GM21515 (cell line): ENCODE data around the gene TM4SF1.

Experiments used
- ATAC-seq: cut with Tn5 transposase; IDR thresholded peaks from one replicate; pipeline ENCODE4 v1.9.1; 2021; ENCODE audit not compliant: unreplicated experiment

TM4SF1 gene

DNA sequence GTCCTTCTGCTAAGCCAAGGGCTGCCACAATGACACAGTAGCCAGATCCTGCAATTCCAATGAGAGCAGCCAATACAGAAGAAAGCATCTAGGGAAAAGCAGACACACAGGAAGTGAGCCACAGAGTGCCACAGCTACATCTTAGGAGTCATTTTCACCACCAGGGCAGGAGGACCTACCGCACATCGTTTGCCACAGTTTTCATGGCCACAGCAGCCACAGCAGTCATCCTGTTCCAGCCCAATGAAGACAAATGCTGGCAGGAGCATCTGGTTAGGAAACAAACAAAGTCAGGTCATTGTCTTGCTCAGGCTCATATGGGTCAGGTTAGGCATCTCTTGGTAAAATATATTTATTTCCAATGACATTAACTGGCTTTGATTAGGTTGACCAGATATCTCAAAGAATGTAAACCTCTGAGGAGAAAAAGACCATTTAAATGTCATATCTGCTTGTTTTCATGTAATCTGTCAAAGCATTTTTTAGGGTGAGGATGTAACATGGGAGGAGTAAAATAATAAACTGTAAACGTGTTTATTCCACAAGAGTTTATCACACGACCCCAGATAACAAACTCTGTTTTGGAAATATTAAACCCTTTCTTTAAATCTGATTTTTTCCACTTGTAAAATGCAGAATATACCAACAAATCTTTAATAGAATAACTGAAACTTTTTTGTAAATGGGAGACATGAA, 1.8 kb downstream of the TM4SF1 start:
- ATAC-seq = no peak

- no peak for ATAC-seq
Observed at GRCh38 chr3:149374793-149375500, 2.5 kb downstream of the TM4SF1 start.

- ATAC-seq = no peak
Observed at GRCh38 chr3:149374391-149374790, 3.1 kb downstream of the TM4SF1 start.

DNA sequence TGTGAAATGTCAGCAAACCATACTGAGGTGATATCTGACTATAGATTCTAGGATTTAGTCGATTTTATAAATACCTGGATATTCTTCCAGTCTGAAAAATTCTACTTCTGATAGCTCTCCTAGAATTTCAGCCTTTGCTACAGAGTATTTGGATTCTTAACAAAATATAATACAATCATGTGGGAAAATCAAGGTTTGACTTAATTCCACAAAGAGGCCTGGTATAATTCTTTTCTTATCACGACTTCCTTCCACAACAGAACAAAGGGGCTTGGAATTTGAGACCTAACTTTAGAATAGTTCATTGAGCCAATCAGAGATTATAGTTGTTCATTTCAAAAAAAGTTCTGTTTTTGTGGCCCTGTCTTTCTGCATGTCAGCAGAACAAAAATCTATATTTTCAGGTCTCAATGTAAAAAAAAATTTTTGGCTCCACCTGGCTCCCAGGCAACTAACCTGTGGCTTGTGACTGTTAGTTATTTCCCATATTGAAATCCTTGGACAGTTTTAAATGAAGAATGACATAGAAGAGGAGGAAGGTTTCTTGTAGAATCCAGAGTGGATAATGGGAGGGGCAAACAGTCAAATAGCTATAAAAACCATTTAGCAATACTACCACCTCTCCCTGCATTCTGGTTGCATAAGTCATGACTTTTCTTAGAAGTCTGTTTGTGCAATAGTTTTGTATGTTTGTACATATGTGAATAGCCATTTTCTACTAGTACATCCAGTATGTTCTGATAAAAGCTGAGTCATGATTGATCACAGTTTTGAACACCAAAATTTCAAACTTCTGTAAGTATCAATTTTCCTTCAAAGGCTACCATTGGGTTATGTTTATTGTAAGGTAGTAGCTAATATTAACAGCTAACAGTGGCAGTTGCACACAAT, 4.0 kb downstream of the TM4SF1 start:
- no peak for ATAC-seq

DNA sequence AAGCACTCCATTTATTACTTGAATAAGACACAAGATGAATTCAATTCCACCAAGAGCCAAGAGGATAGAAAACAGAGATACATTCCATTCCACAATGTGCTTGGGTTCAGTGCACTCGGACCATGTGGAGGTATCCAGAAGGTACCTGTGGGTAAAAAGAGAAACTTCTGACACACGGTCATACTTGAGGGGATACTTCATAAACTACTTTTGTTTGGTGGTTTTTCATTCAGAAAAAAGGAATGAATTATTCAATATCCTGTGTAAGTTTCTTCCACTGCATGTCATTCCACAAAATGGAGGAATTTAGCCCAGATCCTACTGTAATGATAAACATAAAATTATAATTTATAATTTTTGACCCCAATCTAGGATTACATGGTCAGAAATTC, 5.7 kb downstream of the TM4SF1 start:
- no peak for ATAC-seq

- ATAC-seq = no peak
Observed at GRCh38 chr3:149371001-149371722, 6.3 kb downstream of the TM4SF1 start.

DNA sequence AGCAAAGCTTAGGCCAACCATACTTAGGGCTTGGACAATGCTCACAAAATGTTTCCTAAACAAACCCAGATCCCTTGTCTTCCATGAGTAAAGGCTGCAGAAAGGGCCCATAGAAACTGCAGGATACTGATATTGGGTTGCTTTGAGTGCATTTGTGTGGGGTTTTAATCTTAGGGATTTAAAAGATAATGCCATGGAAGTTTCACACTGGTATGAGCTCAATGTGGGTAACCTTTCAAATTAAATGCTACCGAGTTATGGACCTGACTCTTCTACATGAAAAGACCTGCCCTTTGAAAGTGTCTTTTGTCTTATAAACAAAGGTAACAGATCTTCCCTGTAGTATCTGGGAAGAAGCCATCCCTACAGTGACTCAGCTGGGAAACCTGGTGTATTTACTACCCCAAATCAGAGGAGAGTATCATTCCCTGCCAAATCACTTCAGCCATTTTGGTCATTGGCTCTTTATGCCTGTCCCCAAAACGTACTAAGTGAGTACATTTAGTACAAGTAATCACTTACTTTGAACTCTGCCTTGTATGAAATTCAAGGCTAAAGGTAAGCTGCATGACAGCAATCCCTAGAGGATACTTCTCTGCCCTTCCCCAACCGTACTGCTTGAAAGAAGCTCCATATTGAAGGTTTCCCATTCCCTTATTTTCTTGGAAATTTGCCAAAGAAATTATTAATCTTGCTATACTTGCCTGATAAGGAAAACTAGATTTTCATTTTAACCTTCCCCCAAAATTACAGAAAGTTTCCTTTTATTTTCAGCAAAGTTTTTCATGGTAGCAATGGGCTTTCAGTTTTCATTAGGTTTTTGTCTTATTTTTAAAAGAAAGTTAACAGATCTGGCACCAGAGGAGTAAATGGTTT, 7.2 kb downstream of the TM4SF1 start:
- ATAC-seq = no peak

DNA sequence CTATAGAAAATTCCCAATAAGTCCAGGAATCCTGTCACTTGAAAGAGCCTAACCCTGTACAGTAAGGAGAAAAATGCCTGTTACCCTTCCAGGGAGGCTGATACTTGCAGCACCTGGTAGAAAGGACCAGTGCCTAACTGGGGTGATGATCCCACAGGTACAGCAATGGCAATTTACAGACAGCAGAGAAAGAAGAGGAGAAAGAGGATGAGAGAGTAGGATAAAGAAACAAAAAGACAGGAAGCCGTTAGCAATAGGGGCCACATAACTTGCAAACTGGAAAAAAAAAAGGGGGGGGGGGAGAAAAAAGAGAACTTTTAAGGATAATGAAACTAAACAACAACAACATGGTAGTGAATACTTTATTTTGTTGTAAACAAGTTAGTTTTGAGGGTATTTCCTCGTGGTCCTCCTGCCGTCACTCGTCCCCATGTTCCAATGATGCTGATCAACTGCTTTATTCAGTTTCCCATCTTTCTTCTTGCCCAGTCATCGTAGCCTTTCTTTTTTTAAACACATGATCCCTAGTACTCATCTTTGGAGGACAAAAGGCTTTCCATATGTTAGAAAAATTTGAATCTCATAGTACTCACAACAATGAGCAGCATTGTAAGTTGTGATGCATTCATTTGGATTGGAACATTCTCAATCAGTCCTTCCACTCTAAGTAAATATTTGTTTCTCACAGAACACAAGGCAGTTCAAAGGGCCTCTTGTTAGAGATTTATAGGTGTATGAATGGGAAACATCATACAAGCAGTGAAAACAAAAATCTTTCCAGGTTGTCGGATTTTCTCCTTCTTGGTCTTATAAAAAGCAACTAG, 8.6 kb downstream of the TM4SF1 start:
- no peak for ATAC-seq

DNA sequence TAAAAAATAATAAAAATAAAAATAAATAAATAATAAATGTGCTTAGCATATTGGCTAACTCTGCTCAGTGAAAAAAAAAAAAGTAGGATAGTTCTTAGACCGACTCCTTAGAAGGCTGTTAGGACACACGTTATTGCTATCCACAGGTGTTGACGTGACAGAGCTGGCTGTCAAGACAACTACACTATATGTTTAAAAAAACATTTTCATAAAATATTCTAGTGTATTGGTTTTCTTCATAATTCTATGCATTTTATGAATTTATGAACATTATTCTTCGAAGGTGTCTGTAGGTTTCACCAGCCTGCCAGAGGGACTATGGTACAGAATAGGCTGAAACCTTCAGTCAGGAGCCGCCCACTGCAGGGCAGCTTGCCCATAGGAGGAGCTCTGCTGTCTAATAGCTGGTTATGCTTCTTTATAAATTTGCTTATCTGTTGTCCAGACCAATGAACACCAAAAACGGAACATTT, 9.2 kb downstream of the TM4SF1 start:
- ATAC-seq = no peak

GRCh38 chr3:149366941-149367840, 10.3 kb downstream of the TM4SF1 start:
- ATAC-seq = no peak

DNA sequence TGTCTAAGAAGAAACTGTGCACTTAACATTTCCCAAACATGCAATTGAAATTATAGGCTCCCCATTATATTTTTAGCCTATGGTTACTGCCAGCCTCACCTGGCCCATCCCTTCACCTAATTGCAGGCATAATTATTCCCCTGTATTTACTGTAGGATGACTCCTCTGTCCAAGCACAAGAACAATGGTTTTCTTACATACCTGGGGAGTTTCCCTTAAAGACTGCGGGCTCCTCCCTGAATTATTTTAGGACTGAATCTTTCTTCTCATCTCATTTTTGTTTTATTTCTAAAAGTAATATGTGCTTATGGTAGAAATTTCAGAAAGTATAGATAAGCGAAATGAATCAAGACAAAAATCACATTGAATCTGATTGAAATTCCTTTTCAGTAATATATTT, 11.4 kb downstream of the TM4SF1 start:
- no peak for ATAC-seq

DNA sequence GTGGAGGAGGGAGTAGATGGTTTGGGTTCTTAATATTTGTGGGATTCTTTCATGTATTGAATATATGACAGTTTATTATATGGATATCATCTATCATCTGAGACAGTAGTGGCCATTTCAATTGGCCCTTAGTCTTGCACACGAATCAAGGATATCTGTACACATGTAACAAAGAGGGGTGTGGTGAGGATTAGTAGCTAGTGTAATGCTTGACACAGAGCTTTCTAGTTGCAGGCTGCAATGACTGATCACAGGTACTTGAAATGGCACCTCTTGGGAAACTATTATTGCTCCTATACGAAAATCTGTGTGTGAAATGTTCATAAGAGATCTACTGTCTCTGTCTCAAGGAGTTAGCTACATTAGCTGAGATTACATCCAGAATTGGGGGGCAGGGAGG, 12.8 kb downstream of the TM4SF1 start:
- no peak for ATAC-seq

GRCh38 chr3:149363053-149363452, 14.4 kb downstream of the TM4SF1 start:
- ATAC-seq = no peak

GRCh38 chr3:149362366-149362765, 15.1 kb downstream of the TM4SF1 start:
- no peak for ATAC-seq

DNA sequence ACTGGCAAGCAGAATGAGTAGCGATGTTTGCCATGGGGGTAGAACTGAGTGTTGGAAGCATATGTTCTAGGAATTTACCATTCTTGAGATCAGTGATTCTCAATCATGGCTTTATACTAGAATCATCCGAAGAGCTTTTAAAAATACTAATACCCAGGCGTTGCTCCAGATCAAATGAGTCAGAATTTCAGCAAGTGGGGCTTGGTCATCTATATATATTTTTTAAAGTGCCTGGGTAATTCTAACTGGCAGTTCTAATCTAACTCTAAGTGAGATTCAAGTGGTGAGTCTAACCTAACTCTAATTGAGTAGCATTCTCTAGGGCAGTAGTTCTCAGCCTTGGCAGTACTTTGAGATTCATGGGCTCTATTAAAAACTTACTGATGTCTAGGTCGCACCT, 20.8 kb downstream of the TM4SF1 start:
- ATAC-seq = no peak

GRCh38 chr3:149356044-149356592, 21.3 kb downstream of the TM4SF1 start:
- ATAC-seq = no peak

- ATAC-seq = no peak
Observed at GRCh38 chr3:149353581-149354184, 23.8 kb downstream of the TM4SF1 start.
